Dermis blood vessel endothelial cell (primary cell): ENCODE results near the gene BPHL. TPM values are rescaled to one million over a fixed set of nuclear protein-coding genes. Genes with fewer than 3 reads are reported as not detected.
A peak's percentile ranks its signal among the peaks of the same experiment; 100 is the strongest.
"Not testable (repeated sequence)": the region's sequence is repeated elsewhere in the genome, so short reads cannot be mapped to it uniquely, and the experiment has no call there.

Experiments used
- DNase-seq: peaks from one replicate; pipeline ENCODE4 v3.0.0; 2010
- total RNA-seq: library from RNA; depleted of rRNA; stranded (reverse); fragments of >200 nt; gene quantifications from 2 replicates; pipeline ENCODE4 v1.2.3, GENCODE V29; 2014

The BPHL gene
- total RNA-seq: 14.2 and 20.8 TPM in 2 replicates

DNA sequence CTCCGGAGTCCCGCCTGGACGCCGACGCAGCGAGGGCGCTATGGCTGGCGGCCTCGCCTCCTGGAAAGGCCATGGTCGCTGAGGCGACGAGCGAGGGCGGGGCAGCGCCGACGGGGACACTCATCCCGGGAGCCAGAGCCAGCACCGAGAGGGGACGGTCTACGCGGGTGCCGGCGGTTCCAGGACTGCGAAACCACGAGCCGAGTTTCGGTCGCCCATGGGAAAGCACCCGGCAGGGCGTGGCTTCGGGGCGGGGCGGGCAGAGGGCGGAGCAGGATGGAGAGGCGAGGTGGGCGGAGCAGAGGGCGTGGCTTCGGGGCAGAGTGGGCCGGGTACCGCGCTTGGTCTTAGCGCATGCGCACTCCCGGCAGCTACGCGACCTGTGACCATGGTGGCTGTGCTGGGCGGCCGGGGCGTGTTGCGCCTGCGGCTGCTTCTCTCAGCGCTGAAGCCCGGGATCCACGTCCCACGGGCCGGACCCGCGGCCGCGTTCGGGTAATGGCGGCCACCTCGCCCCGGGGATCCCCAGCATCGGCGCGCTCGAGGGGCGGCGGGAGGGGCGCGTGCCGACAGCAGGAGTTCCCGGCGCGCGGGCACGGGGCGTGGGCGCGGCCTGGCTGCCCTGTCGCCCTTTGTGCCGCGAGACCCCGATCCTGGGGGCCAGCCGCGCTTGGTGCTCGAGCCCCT, at the start of gene BPHL:
Gene BPHL, plus strand, starts transcription at position 359 of the 687 bp plus-strand sequence. Its CDS starts 30 bp downstream, at position 389.
- peak; percentile 97 for DNase-seq

DNA sequence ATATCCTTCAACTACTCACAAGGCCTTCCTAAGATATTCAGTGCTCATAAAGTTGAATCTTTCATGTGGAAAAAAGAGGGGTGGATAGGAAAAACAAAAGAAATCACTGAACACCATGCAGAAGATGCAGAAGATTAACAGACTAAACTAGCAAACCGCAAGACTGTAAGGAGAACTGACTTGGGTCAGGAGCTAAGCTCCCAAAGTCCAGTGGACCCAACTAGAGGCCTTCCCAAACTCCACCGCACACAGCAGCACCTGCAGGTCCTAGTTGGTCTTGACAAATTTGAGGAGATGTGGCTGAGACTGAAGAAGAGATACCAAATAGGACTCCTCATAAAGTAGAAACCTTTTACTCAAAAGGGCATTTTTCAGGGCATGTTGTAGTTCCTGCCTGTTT, 46.9 kb upstream of the BPHL start:
- DNase-seq: no peak

GRCh38 chr6:3072798-3073197, 45.7 kb upstream of the BPHL start:
- no peak for DNase-seq

DNA sequence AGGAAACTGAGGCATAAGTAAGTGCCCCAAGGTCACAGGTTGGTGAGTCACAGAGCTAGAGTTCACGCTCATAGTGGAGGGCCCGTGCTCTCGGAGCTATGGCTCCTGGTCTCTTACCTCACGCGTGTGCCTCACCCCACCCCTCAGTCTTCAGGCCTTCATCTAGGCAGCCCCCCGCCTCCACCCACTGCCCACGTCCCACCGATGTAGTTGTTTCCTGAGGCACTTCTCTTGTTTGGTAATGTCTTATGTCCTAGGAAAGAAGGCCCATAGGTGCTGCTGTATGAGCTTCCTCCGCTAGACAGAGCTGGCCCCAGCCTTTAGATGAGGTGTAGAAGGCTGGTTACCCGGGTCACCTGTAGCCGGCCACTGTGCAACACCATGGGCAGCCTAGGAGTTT, 45.1 kb upstream of the BPHL start:
- DNase-seq: no peak

GRCh38 chr6:3075772-3076113, 42.8 kb upstream of the BPHL start:
- no peak for DNase-seq

- DNase-seq: no peak
These were observed 42.2 kb upstream of the BPHL start for GRCh38 chr6:3076320-3076719.

DNA sequence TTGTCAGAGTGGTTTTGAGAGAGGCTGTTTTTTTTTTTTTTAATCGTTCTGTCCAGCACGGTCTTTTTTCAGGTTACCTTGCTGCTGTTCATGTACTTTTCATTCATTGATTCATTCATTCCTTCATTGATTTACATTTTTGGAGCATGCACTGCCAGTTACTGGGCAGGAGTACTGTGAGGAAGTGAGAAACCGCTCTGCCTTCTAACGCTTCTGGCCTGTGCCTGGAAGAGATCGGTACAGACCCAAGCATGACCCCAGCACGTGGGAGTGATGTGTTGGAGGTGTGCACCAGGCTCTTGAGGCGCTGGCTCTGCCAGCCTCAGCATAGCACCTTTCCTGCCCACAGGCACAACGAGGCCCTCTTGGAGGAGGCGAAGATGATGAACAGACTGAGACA, 41.1 kb upstream of the BPHL start:
- DNase-seq: no peak

GRCh38 chr6:3078952-3079351, 39.6 kb upstream of the BPHL start:
- not testable (repeated sequence) for DNase-seq

DNA sequence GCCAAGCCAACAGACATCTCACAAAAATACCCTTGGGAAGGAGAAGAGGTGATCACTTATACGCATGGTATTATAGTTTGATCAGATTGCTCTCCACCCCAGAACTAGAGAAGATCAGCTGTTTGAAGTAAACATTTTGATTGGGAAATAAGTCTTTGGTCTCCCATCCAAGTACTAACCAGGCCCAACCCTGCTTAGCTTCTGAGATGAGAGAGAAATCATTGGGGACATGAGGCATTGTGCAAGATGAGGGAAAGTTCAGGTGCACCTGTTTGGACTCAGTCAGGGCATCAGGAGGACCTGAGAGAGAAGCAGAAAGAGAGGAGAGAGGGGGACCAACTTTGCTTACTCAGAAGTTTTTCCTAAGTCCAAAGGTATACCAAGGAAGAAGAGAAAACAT, 38.8 kb upstream of the BPHL start:
- no peak for DNase-seq

- peak; percentile 19 for DNase-seq
These were observed 36.6 kb upstream of the BPHL start for GRCh38 chr6:3081960-3082359.

DNA sequence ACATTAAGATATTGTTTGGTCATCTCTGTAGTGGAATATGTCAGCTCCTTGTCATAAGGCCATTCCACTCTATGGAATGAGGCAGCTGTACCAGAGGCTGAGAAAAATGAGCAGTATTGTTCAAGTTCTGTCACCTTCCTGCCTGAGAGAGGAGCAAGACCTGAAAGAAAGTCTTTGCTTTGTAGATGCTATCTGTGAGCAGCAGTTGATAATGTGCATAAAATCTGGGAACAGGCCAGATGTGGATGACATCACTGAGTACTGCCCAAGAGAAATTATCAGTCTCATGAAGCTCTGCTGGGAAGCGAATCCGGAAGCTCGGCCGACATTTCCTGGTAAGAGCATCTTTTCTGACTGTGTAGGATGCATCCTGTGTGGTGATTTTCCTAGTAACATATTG, 33.4 kb upstream of the BPHL start:
- DNase-seq: no peak

DNA sequence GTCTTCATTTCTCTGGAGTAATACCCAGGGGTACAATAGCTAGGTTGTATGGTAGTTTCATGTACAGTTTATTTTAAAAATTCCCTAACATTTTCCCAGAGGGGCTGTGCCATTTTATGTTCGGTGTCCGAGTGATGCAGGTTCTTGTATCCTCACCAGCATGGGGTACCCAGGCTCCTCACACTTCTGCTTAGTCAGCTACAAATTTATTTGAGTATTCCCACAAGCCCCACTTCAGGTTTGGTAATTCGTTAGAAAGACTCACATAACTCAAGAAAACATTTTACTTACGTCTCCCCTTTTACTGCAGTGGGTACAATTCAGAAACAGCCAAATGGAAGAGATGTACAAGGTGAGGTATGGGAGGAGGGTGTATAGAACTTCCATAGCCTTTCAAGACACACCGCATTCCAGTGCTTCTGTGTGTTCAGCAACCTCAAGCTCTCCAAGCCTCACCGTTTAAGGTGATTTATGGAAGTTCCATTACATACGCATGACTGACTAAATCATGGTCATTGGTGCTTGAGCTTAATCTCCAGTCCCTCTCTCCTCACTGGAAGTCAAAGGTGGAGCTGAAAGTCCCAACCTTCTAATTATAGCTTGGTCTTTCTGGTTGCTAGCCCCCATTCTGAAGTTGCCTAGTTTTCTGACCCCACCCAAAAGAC, 32.1 kb upstream of the BPHL start:
- DNase-seq: no peak

GRCh38 chr6:3088446-3088845, 30.1 kb upstream of the BPHL start:
- DNase-seq: no peak

DNA sequence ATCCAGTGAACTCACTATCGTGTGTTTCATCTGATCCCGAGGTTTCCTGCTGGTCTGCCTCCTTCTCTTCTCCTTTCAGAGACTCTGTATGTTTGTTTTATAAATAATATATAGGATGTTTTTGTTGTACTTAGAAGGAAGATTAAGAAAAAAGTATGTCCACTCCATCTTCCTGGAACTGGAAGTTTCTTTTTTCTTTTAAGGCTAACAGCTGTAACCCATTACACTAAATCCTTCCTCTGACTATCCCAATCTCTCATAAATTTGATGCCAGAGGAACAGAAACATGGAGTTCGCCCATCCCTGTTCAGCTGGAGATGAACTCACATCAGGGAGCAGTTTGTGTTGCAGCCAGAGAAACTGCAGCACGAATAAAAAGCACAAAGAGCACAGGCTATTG, 29.5 kb upstream of the BPHL start:
- DNase-seq: no peak

DNA sequence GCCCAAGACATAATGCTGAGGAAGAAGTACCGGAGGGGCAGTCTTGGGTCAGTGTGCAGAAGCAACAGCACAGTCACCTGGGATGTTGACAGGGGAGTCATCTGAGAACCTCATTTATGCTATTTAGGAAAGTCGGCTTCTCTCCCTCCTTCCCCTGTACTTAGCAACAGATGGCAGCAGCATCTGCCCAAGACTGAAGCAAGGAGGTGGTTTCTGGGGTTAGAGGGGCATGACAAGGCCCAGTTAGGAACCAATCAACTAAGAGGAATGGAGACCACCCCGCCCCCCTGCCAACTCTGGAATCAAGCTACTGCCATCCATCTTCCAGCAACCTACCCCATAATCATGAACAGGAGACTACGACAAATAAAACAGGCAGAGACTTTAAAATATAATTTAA, 28.5 kb upstream of the BPHL start:
- DNase-seq: no peak

DNA sequence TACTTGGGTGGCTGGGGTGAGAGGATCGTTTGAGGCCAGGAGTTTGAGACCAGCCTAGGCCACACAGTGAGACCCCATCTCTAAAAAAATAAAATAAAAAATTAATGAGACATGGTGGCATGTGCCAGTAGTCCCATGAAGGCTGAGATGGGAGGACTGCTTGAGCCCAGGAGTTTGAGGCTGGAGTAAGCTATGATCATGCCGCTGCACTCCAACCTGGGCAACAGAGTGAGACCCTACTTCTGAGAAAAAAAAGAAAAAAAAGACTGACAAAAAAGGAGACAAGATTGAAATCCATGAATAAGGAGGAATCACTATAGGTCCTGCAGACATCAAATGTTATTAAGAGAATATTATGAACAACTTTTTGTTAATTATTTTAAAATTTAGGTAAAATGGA, 23.7 kb upstream of the BPHL start:
- no peak for DNase-seq

GRCh38 chr6:3102875-3103274, 15.6 kb upstream of the BPHL start:
- no peak for DNase-seq

DNA sequence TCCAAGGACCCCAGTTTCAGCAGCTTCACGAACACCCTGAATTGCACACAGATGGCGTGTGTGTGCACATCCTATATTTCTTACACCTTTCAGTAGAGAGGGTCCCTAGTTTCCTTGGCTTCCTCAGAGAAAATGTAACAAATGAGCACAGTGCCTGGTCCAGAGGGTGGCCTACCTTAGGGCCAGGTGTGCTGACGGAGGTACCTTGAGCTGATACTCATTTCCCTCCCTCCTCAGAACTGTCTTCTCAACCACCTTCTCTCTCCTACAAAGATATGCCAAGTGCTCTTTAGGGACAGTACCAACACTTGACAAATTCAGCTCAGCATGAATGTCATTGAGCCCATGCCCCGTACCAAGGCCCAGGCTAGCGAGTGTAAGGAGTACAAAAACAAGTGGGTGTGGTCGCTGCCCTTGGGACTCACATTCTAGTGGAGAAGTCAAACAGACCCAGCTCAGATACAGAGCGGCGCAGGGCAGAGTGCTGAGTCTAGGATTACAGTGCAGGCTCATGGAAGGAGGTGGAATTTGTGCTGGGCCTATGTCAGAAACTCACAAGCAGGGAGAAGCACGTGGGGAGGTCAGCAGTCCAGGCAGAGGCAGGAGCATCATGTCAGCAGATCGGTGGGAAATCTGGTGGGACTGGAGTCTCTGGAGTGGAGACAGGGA, 9.6 kb upstream of the BPHL start:
- DNase-seq: no peak

DNA sequence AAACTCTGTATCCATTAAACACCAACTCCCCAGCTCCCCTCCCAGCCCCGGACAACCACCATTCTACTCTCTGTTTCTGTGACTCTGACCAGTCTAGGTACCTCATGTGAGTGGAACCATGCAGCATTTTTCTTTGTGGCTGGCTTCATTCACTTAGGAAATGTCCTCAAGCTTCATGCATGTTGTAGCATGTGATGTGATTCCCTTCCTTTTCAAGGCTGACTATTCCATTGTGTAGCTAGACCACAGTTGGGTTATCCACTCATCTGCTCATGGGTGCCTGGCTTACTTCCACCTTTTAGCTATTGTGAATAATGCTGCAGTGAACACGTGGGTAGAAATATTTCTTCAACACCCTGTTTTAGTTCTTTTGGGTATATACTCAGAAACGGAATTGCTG, 8.8 kb upstream of the BPHL start:
- no peak for DNase-seq

DNA sequence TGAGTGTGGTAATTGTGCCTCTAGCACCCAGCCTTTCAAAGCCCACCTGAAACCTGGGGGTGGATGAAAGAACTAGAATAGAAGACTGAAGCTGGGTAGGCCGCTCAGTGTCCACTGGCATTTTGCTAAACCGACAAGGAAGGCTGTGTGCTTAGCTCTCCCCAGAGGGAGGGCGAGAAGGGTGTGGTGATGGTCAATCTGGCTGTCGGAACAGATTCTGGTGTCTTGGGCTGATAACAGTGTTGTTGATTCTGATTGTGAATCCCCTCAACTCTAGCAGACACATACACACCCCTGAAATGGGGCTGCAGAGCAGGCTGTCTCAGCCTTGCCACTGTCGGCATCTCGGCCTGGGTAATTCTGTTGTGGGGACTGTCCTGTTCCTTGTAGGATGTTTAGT, 4.1 kb upstream of the BPHL start:
- no peak for DNase-seq

- DNase-seq: no peak
These were observed 579 bp upstream of the BPHL start for GRCh38 chr6:3117912-3118352.

DNA sequence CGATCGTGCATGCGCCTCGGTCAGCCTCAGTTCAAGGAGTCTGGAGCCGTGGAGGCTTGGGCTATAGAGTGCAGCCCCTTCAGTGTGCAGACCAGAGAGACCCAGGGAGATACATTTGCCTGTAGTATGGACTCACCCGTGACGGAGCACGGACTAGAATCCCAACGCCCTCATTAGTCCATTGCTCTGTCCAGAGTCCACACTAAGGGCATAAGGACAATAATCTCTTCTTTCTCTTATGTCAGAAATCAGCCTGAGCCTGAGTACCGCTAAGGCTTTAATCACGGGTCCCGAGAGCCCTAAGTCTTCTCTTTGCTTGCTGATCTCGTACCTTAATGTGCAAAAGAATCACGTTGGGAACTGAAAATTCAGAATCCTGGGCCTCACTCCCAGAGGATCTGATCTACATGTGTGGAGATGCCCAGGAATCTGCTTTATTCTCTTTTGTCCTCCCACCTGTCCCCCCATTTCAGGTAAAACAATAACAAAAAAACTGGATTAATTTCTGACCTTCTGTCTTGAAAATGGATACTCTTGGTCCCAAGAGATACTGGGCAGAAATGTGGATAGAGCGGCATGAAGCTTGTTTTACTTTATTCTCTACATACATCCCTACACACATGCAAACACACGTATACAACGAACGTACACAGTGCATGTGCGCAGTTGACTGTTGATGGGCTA, 671 bp downstream of the BPHL start:
- DNase-seq: peak; percentile 48

GRCh38 chr6:3120765-3121089, 2.2 kb downstream of the BPHL start:
- no peak for DNase-seq

- no peak for DNase-seq
These were observed 4.3 kb downstream of the BPHL start for GRCh38 chr6:3122823-3123182.
